Anterior cingulate cortex (tissue), 58 donors: ENCODE measurements around the gene SEC16A.
"Not testable (repeated sequence)": the region's sequence is repeated elsewhere in the genome, so short reads cannot be mapped to it uniquely, and the experiment has no call there.

ENCODE experiments used
- DNase-seq, 58 donors: peaks; one replicate each; lab custom pipeline; 2025; lab: John Stamatoyannopoulos, UW

The SEC16A gene

DNA sequence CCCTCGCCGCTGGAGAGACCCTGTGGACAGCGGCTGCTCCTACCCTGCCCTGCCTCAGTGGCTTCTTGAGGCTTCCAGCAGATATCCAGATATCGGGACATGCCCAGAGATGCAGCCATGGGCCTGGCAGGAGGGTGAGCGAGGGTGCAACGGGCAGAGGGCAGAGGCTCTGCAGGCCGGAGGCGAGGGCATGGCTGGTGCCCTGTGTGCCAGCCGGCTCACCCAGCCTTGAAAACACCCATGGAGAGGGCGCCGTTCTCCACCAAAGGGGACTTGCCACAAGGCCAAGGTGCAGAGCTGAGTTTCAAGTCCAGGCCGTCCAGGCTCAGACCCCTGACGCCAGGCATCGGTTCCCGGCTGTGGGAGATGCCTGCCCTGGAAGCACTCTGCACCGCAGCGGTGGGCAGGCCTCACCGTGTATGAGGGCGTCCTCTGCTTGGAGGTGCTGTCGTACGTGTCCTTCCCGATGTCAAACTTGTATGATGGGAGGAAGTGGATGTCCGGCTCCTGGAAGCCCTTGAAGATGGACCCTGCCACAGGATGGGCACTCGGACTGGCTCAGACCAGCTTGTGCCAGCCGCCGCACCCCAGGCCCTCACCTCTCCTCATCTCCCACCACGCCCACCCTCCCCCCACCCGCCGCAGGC is 52.1 kb downstream of the SEC16A start:
- no peak for DNase-seq

DNA sequence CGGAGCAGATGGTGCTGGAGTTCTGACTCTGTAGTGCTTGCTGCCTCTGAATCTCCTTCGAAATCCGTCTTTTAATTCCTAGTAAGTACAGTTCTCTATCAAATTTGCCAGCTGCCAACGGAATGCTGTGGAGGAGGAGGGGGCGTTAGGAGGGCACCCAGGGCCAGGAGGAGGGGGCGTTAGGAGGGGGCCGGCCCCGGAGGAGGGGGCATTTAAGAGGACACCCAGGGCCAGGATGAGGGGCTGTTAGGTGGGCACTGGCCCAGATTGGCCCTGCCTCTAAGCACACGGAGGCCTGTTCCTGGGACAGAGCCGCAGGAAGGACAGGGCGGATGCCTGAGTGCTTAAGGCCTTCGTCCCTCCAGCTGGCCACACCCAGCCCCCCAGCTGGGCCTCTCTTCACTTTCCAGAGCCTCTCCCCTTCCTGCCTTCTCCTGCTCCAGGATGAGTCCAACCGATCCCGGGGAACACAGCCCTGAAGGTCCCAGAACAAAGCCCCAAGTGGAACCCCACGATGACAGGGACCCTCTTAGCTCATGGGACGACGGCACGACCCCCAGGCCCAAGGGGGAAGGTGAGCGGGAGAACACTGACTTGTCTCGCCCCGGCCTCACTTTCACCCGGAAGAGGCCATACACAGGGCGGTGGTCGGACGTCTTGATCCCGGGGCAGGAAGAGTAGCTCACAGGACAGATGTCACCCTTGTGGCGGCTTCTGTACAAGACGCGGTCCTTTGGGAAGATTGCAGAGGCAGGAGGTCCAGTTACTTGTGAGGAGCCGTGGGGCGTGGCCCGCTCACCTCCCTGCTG is 53.0 kb downstream of the SEC16A start:
- no peak for DNase-seq

GRCh38 chr9:136429075-136429628 is 53.7 kb downstream of the SEC16A start:
- DNase-seq = no peak

- no peak for DNase-seq
Measured at GRCh38 chr9:136426787-136427186, 56.1 kb downstream of the SEC16A start.

- DNase-seq = not testable (repeated sequence)
Measured at GRCh38 chr9:136425367-136425766, 57.5 kb downstream of the SEC16A start.

- DNase-seq = no peak
Measured at GRCh38 chr9:136424750-136425362, 58.0 kb downstream of the SEC16A start.

GRCh38 chr9:136423432-136424146 is 59.3 kb downstream of the SEC16A start:
- no peak for DNase-seq

DNA sequence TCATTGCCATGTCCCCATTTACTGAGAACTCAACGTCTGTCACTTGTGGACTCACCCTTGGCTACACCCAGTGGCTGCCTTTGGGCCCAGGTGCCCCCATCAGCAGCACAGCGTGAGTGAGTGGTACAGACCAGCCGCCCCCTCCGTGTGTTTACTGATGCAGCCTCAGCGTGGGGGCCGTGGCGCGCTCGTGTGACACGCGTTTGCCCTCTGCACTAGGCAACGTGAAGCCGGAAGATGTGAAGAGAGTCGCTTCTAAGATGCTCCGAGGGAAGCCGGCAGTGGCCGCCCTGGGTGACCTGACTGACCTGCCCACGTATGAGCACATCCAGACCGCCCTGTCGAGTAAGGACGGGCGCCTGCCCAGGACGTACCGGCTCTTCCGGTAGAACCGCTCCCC is 60.0 kb downstream of the SEC16A start:
- no peak for DNase-seq

- no peak for DNase-seq
Measured at GRCh38 chr9:136421791-136422190, 61.0 kb downstream of the SEC16A start.

DNA sequence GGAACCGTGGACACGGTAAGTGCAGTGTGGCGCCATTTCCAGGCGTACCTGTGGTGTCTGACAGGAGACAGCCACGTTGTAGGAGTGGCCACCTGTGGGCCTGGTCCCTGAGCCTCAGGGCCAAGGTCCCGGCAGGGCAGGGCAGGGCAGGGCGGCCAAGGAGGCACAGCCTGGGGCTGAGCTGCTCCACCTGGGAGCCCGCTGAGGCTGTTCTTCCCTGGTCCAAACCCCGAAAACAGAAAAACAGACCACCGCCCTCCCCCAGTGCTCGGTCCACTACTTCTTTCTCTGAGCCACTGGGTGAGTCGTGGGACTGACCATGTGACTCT is 63.8 kb downstream of the SEC16A start:
- DNase-seq = no peak

- DNase-seq = no peak
Measured at GRCh38 chr9:136418182-136419091, 64.4 kb downstream of the SEC16A start.

DNA sequence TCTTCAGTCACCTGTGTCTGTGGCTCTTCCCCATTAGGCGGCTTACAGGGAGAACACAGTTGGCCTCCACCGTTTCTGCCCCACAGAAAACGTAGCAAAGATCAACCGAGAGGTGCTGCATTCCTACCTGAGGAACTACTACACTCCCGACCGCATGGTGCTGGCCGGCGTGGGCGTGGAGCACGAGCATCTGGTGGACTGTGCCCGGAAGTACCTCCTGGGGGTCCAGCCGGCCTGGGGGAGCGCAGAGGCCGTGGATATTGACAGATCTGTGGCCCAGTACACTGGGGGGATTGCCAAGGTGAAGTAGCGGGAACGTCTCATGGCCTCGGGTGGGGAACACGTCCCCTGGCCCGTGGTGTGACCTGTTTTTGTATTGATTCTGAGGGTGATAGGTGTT is 65.9 kb downstream of the SEC16A start:
- DNase-seq = no peak

GRCh38 chr9:136416427-136416826 is 66.4 kb downstream of the SEC16A start:
- no peak for DNase-seq

DNA sequence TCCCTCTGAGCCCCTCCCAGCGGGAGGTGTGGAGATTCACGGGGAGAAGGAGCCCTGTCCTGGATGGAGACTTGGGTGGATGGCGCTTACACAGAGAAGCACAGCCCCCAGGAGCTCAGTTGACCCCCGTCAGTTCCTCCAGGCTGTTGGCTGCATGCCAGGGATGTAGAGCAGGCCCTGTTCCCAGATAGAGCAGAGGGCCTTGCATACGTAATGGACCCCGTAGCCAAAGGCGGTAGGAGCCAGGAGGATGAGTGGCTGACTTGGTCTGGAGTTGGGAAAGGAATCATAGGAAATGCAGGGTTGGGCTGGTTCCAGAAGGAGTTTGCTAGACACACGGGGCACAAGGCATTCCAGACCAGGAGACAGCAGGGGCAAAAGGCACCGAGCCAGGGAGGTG is 69.9 kb downstream of the SEC16A start:
- peak in 3 of 58 donors; percentile 6 to 38 (median 26) for DNase-seq

DNA sequence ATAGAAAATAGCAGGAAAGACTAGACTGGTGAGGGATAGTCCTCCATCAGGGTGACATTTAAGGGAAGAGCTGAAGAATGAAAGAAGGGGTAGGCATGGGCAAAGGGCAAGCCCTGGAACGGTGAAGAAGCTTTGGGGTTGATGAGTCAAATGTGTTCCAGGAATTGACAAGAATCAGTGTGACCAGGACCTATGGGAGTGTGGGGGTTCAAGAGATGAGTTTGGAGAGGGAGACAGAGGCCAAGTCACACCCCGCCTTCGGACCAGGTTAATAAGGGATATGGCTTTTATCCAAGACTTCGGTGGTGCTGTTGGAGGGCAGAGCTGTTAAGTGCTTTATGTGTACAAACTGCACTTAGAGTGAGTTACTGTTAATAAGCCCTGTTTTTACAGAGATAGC is 71.5 kb downstream of the SEC16A start:
- no peak for DNase-seq

- peak in 57 of 58 donors; percentile 42 to 91 (median 82) for DNase-seq
Measured at GRCh38 chr9:136410500-136411287, 72.1 kb downstream of the SEC16A start, which contains the start of the genes ENTR1 and PMPCA. TSS of gene ENTR1 (minus strand) at chr9:136410614. CDS start at chr9:136410397, 217 bp downstream. TSS of gene PMPCA (plus strand) at chr9:136410658. CDS start at chr9:136410669, 11 bp downstream.

- peak in 17 of 58 donors; percentile 17 to 68 (median 28) for DNase-seq
Measured at GRCh38 chr9:136409557-136410455, 73.0 kb downstream of the SEC16A start.

- no peak for DNase-seq
Measured at GRCh38 chr9:136407911-136408310, 74.9 kb downstream of the SEC16A start.
